ENCODE measurements around the gene NDUFAF8.

The NDUFAF8 gene

DNA sequence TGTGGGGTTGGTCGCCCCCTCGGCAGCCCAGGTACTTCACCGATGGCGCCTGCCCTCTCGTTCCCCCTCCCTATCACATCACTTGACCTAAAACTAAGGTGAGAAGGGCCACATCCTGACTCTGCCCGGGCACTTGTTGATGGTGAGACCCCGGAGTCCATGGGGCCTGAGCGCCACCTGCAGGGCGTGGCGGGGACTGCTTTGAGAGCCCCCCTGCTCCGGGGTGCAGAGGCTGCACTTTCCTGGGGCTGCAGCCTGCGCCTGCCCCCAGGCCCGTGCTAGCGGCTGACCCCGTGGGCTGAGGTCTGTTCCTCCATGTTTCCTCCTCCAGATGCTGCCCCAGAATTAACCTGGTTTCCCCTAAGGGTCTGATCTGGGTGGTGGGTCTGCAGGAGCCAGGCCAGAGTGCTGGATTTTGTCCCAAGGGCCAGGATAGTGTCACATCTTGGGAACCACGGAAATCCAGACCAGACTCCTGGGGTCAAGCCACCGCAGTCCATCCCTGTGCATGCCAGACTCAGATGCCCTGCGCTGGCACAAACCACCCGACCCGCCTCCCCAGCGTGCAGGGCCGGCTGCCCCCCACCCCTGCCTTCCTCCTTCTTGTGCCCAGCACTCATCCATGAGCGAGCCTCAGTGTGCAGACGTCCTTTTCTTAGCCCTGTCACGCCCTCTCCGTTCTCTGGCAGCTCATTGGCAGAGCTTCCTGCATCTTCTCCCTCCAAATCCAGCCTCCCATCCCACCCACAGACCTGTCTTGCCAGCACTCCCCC is 2.7 kb downstream of the NDUFAF8 start (continued):
- TF ChIP-seq ZNF664 (tag by site-specific recombination; IDR thresholded peaks at IDR 0.05) (no peak), ZNF670 (tag by site-specific recombination; IDR thresholded peaks at IDR 0.05; ENCODE audit: low read depth) (no peak), ZNF37A (tag by site-specific recombination; IDR thresholded peaks at IDR 0.05) (no peak), EGR2 (tag by site-specific recombination; IDR thresholded peaks at IDR 0.05; ENCODE audit: low read depth) (peak; percentile 63), ZBTB48 (tag by site-specific recombination; IDR thresholded peaks at IDR 0.05) (no peak), OSR2 (tag by site-specific recombination; IDR thresholded peaks at IDR 0.05) (no peak), ZNF776 (tag by site-specific recombination; IDR thresholded peaks at IDR 0.05; ENCODE audit: borderline replicate concordance) (no peak), FEZF1 (tag by site-specific recombination; IDR thresholded peaks at IDR 0.05) (no peak), ZNF571 (tag by site-specific recombination; IDR thresholded peaks at IDR 0.05) (no peak), ZFHX2 (tag by site-specific recombination; conservative IDR thresholded peaks at IDR 0.05) (peak; percentile 39; the same call in 1 of the 2 replicates), ZNF302 (tag by site-specific recombination; IDR thresholded peaks at IDR 0.05; ENCODE audit: low read depth) (no peak), ZNF157 (tag by site-specific recombination; IDR thresholded peaks at IDR 0.05) (no peak), ZNF654 (tag by site-specific recombination; IDR thresholded peaks at IDR 0.05; ENCODE audit: low read depth) (peak; percentile 73), ZNF138 (tag by site-specific recombination; IDR thresholded peaks at IDR 0.05; ENCODE audit: borderline replicate concordance) (no peak), ZNF10 (tag by site-specific recombination; IDR thresholded peaks at IDR 0.05) (peak; percentile 24; the same call in 1 of the 2 replicates)
- TF ChIP-seq, protein P1, sequence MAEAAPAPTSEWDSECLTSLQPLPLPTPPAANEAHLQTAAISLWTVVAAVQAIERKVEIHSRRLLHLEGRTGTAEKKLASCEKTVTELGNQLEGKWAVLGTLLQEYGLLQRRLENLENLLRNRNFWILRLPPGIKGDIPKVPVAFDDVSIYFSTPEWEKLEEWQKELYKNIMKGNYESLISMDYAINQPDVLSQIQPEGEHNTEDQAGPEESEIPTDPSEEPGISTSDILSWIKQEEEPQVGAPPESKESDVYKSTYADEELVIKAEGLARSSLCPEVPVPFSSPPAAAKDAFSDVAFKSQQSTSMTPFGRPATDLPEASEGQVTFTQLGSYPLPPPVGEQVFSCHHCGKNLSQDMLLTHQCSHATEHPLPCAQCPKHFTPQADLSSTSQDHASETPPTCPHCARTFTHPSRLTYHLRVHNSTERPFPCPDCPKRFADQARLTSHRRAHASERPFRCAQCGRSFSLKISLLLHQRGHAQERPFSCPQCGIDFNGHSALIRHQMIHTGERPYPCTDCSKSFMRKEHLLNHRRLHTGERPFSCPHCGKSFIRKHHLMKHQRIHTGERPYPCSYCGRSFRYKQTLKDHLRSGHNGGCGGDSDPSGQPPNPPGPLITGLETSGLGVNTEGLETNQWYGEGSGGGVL (tag by site-specific recombination; IDR thresholded peaks at IDR 0.05): no peak
- TF ChIP-seq, protein P2, sequence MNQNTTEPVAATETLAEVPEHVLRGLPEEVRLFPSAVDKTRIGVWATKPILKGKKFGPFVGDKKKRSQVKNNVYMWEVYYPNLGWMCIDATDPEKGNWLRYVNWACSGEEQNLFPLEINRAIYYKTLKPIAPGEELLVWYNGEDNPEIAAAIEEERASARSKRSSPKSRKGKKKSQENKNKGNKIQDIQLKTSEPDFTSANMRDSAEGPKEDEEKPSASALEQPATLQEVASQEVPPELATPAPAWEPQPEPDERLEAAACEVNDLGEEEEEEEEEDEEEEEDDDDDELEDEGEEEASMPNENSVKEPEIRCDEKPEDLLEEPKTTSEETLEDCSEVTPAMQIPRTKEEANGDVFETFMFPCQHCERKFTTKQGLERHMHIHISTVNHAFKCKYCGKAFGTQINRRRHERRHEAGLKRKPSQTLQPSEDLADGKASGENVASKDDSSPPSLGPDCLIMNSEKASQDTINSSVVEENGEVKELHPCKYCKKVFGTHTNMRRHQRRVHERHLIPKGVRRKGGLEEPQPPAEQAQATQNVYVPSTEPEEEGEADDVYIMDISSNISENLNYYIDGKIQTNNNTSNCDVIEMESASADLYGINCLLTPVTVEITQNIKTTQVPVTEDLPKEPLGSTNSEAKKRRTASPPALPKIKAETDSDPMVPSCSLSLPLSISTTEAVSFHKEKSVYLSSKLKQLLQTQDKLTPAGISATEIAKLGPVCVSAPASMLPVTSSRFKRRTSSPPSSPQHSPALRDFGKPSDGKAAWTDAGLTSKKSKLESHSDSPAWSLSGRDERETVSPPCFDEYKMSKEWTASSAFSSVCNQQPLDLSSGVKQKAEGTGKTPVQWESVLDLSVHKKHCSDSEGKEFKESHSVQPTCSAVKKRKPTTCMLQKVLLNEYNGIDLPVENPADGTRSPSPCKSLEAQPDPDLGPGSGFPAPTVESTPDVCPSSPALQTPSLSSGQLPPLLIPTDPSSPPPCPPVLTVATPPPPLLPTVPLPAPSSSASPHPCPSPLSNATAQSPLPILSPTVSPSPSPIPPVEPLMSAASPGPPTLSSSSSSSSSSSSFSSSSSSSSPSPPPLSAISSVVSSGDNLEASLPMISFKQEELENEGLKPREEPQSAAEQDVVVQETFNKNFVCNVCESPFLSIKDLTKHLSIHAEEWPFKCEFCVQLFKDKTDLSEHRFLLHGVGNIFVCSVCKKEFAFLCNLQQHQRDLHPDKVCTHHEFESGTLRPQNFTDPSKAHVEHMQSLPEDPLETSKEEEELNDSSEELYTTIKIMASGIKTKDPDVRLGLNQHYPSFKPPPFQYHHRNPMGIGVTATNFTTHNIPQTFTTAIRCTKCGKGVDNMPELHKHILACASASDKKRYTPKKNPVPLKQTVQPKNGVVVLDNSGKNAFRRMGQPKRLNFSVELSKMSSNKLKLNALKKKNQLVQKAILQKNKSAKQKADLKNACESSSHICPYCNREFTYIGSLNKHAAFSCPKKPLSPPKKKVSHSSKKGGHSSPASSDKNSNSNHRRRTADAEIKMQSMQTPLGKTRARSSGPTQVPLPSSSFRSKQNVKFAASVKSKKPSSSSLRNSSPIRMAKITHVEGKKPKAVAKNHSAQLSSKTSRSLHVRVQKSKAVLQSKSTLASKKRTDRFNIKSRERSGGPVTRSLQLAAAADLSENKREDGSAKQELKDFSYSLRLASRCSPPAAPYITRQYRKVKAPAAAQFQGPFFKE (tag by site-specific recombination; IDR thresholded peaks at IDR 0.05; ENCODE audit: borderline replicate concordance): no peak
- TF ChIP-seq, protein P3, sequence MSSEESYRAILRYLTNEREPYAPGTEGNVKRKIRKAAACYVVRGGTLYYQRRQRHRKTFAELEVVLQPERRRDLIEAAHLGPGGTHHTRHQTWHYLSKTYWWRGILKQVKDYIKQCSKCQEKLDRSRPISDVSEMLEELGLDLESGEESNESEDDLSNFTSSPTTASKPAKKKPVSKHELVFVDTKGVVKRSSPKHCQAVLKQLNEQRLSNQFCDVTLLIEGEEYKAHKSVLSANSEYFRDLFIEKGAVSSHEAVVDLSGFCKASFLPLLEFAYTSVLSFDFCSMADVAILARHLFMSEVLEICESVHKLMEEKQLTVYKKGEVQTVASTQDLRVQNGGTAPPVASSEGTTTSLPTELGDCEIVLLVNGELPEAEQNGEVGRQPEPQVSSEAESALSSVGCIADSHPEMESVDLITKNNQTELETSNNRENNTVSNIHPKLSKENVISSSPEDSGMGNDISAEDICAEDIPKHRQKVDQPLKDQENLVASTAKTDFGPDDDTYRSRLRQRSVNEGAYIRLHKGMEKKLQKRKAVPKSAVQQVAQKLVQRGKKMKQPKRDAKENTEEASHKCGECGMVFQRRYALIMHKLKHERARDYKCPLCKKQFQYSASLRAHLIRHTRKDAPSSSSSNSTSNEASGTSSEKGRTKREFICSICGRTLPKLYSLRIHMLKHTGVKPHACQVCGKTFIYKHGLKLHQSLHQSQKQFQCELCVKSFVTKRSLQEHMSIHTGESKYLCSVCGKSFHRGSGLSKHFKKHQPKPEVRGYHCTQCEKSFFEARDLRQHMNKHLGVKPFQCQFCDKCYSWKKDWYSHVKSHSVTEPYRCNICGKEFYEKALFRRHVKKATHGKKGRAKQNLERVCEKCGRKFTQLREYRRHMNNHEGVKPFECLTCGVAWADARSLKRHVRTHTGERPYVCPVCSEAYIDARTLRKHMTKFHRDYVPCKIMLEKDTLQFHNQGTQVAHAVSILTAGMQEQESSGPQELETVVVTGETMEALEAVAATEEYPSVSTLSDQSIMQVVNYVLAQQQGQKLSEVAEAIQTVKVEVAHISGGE (tag by site-specific recombination; conservative IDR thresholded peaks at IDR 0.05; ENCODE audit: low read depth): no peak
- TF ChIP-seq, protein P4, sequence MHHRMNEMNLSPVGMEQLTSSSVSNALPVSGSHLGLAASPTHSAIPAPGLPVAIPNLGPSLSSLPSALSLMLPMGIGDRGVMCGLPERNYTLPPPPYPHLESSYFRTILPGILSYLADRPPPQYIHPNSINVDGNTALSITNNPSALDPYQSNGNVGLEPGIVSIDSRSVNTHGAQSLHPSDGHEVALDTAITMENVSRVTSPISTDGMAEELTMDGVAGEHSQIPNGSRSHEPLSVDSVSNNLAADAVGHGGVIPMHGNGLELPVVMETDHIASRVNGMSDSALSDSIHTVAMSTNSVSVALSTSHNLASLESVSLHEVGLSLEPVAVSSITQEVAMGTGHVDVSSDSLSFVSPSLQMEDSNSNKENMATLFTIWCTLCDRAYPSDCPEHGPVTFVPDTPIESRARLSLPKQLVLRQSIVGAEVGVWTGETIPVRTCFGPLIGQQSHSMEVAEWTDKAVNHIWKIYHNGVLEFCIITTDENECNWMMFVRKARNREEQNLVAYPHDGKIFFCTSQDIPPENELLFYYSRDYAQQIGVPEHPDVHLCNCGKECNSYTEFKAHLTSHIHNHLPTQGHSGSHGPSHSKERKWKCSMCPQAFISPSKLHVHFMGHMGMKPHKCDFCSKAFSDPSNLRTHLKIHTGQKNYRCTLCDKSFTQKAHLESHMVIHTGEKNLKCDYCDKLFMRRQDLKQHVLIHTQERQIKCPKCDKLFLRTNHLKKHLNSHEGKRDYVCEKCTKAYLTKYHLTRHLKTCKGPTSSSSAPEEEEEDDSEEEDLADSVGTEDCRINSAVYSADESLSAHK (tag by site-specific recombination; IDR thresholded peaks at IDR 0.05): no peak
- TF ChIP-seq, protein P5, sequence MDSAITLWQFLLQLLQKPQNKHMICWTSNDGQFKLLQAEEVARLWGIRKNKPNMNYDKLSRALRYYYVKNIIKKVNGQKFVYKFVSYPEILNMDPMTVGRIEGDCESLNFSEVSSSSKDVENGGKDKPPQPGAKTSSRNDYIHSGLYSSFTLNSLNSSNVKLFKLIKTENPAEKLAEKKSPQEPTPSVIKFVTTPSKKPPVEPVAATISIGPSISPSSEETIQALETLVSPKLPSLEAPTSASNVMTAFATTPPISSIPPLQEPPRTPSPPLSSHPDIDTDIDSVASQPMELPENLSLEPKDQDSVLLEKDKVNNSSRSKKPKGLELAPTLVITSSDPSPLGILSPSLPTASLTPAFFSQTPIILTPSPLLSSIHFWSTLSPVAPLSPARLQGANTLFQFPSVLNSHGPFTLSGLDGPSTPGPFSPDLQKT (IDR thresholded peaks at IDR 0.05; ENCODE audit: borderline replicate concordance, low read depth, low read length): no peak
- TF ChIP-seq, protein P6, sequence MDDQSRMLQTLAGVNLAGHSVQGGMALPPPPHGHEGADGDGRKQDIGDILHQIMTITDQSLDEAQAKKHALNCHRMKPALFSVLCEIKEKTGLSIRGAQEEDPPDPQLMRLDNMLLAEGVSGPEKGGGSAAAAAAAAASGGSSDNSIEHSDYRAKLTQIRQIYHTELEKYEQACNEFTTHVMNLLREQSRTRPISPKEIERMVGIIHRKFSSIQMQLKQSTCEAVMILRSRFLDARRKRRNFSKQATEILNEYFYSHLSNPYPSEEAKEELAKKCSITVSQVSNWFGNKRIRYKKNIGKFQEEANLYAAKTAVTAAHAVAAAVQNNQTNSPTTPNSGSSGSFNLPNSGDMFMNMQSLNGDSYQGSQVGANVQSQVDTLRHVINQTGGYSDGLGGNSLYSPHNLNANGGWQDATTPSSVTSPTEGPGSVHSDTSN (CRISPR knock-in tag; IDR thresholded peaks at IDR 0.05): 0 out of 2 replicates have a peak, but pooled peaks have one; percentile 29

Data from HEK293 (cell line).